HUES48 (cell line): ENCODE measurements around the gene CEP57.

ENCODE experiments used
- H3K27ac ChIP-seq: one replicate; pipeline ENCODE4 v1.7.0; 2013; ENCODE audit warnings: low read depth, low read length, inconsistent platforms
- H3K27me3 ChIP-seq: 2 replicates; pipeline ENCODE4 v1.6.1; 2013; ENCODE audit warnings: mild to moderate bottlenecking, low read length; ENCODE audit not compliant: control insufficient read depth, insufficient read depth
- H3K36me3 ChIP-seq: 2 replicates; pipeline ENCODE4 v1.6.1; 2013; ENCODE audit warnings: low read length; ENCODE audit not compliant: control insufficient read depth, insufficient read depth
- H3K4me1 ChIP-seq: 2 replicates; pipeline ENCODE4 v1.6.1; 2013; ENCODE audit warnings: mild to moderate bottlenecking, low read length; ENCODE audit not compliant: control insufficient read depth, insufficient read depth
- H3K4me3 ChIP-seq: 2 replicates; pipeline ENCODE4 v1.5.1; 2013; ENCODE audit warnings: mild to moderate bottlenecking, low read depth, low read length
- H3K9ac ChIP-seq: 2 replicates; pipeline ENCODE4 v1.6.1; 2013; ENCODE audit warnings: mild to moderate bottlenecking, low read depth, low read length, moderate library complexity
- H3K9me3 ChIP-seq: 2 replicates; pipeline ENCODE4 v1.6.1; 2013; ENCODE audit warnings: low read length; ENCODE audit not compliant: control insufficient read depth, insufficient read depth

The CEP57 gene

DNA sequence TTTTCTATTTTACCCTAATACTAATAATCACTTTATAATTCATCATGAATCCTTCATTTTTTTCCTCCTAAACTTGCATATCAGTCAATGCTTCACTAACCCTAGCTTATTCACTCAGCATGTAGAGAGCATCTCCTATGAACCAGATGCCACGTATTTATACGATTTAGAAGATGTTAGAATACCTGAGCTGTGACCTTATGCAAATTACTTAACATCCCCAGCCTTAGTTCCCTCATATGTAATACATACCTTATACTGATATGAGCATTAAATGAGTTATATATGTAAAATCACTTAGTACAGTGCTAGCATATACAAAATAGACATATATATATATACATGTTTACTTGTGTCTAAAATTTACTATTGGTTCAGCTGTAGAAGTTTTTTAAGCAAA is 9.8 kb upstream of the CEP57 start:
- H3K27me3 ChIP-seq: no peaks in the 10 kb centered on the region
- no peak overlapping the region for H3K9ac ChIP-seq
- H3K4me1 ChIP-seq: no peaks in the 10 kb centered on the region
- peaks cover 98% of the 10 kb centered on the region for H3K36me3 ChIP-seq
- H3K27ac ChIP-seq: no peak overlapping the region
- no peak overlapping the region for H3K4me3 ChIP-seq
- no peaks in the 10 kb centered on the region for H3K9me3 ChIP-seq

GRCh38 chr11:95788921-95789505 is 1.3 kb upstream of the CEP57 start:
- peak overlapping the region; percentile 99 for H3K27ac ChIP-seq
- H3K9ac ChIP-seq: peak overlapping the region; percentile 96
- no peaks in the 10 kb centered on the region for H3K9me3 ChIP-seq
- H3K27me3 ChIP-seq: no peaks in the 10 kb centered on the region
- peaks cover 14% of the 10 kb centered on the region; the same call in 1 of the 2 replicates for H3K4me1 ChIP-seq
- peak overlapping the region; percentile 82 for H3K4me3 ChIP-seq
- H3K36me3 ChIP-seq: peaks cover 38% of the 10 kb centered on the region

DNA sequence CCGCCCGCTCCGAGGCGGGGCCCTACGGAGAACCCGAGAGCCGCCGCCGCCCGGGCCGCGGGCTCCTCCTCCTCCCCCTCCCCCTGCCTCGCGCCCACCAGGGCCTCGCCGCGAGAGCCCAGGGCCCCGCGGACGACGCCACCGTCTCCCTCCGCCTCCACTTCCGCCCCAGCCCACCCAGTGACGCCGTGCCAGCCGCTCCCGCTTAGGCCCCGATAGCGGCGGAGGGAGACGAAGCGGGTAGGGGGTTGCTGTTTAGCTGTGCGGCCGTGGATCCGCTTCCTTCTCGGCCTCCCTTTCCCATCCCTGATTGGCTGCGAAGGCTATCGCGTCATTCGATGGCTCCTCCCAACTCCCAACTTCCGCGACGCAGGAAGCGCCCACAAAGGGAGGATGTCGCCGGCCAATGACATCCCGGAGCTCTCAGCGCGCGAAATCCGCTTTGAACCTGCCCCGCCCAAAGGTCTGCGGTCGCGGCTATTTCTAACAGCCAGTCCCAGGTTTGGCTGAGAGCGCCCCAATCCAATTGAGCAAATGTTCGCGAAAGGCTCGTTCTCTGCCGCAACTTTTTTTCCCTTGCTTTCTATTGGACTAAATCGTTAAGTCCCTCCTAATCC is 684 bp upstream of the CEP57 start, which contains the start of gene FAM76B:
Gene FAM76B, minus strand, starts transcription at position 277 of the 617 bp plus-strand sequence. CDS start 304 bp downstream, outside the sequence.
- Histone ChIP-seq H3K36me3 (peaks cover 34% of the 10 kb centered on the region), H3K9me3 (no peaks in the 10 kb centered on the region), H3K4me3 (peak within 1 kb of the TSS; percentile 82), H3K9ac (peak within 1 kb of the TSS; percentile 96), H3K27ac (peak within 1 kb of the TSS; percentile 99), H3K4me1 (peaks cover 18% of the 10 kb centered on the region; the same call in 1 of the 2 replicates), H3K27me3 (no peaks in the 10 kb centered on the region)

- Histone ChIP-seq H3K27me3 (no peaks in the 10 kb centered on the region), H3K4me3 (peak overlapping the region; percentile 82), H3K4me1 (peaks cover 22% of the 10 kb centered on the region; the same call in 1 of the 2 replicates), H3K9me3 (no peaks in the 10 kb centered on the region), H3K27ac (peak overlapping the region; percentile 99), H3K36me3 (peaks cover 19% of the 10 kb centered on the region), H3K9ac (peak overlapping the region; percentile 96)
Measured at GRCh38 chr11:95790933-95791708, 823 bp downstream of the CEP57 start.

DNA sequence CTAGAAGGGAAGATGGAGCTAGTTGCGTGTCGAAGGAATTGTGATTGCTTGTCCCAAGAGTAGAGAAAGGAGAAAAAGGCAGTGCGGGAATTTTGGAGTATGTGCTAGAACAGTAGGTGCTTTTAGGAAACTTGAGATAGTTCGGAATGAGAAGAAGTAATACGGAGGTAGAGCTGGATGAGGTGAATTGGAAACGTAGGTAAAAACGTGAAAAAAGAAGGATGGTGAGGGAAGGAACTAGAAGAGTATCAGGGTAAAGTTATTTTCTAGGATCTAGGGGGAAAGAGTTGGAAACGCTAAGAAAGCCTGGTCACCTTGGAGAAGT is 1.4 kb downstream of the CEP57 start:
- H3K36me3 ChIP-seq: peaks cover 14% of the 10 kb centered on the region
- peak overlapping the region; percentile 82 for H3K4me3 ChIP-seq
- peaks cover 22% of the 10 kb centered on the region; the same call in 1 of the 2 replicates for H3K4me1 ChIP-seq
- no peak overlapping the region for H3K27ac ChIP-seq
- H3K9ac ChIP-seq: peak overlapping the region; percentile 96; the same call in 1 of the 2 replicates
- H3K9me3 ChIP-seq: no peaks in the 10 kb centered on the region
- H3K27me3 ChIP-seq: no peaks in the 10 kb centered on the region

DNA sequence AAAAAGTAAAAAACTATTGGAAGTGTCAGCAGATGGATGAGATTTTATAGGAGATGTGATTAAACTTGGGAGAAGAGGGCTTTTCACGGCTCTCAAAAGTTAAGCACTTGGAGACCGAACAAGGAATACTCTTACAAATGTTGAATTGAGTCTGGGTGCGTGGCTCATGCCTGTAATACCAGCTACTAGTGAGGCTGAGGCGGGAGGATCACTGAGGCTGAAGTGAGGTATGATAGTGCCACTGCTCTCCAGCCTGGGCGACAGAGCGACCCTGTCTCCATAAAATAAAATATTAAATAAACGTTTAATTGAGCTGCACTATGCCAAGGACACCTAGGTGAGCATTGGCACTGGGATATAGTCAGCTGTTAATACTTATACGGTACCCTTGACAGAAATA is 1.9 kb downstream of the CEP57 start:
- H3K9ac ChIP-seq: no peak overlapping the region
- no peak overlapping the region for H3K27ac ChIP-seq
- H3K36me3 ChIP-seq: peaks cover 8% of the 10 kb centered on the region
- H3K4me1 ChIP-seq: peaks cover 22% of the 10 kb centered on the region; the same call in 1 of the 2 replicates
- no peaks in the 10 kb centered on the region for H3K9me3 ChIP-seq
- H3K4me3 ChIP-seq: peak overlapping the region; percentile 82; the same call in 1 of the 2 replicates
- no peaks in the 10 kb centered on the region for H3K27me3 ChIP-seq

GRCh38 chr11:95792700-95793099 is 2.4 kb downstream of the CEP57 start:
- H3K9ac ChIP-seq: no peak overlapping the region
- H3K9me3 ChIP-seq: no peaks in the 10 kb centered on the region
- no peak overlapping the region for H3K27ac ChIP-seq
- H3K36me3 ChIP-seq: peaks cover 4% of the 10 kb centered on the region
- peaks cover 22% of the 10 kb centered on the region; the same call in 1 of the 2 replicates for H3K4me1 ChIP-seq
- H3K4me3 ChIP-seq: 0 out of 2 replicates have a peak overlapping the region, but pooled peaks have one; percentile 8
- no peaks in the 10 kb centered on the region for H3K27me3 ChIP-seq

DNA sequence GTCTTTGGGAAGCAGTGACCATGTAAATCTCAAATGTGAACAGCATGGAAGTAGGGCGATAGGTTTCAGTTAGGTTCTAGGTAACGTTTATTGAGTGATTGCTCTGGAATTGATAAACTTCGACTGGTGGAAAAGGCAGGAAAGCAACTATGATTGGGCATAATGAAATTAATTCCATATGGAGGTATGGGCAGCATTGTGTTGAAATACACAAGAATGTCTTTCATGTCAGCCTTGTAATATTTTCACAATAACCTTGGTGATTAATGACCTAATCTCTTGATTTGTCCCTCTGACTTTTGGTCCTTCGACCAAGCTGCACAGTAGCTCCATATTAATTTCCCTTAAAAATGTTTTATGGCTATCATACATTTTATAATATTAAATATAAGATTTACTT is 2.8 kb downstream of the CEP57 start:
- Histone ChIP-seq H3K36me3 (no peaks in the 10 kb centered on the region; the same call in 1 of the 2 replicates), H3K4me3 (no peak overlapping the region), H3K9ac (no peak overlapping the region), H3K9me3 (no peaks in the 10 kb centered on the region), H3K4me1 (peaks cover 19% of the 10 kb centered on the region; the same call in 1 of the 2 replicates), H3K27ac (no peak overlapping the region), H3K27me3 (no peaks in the 10 kb centered on the region)

DNA sequence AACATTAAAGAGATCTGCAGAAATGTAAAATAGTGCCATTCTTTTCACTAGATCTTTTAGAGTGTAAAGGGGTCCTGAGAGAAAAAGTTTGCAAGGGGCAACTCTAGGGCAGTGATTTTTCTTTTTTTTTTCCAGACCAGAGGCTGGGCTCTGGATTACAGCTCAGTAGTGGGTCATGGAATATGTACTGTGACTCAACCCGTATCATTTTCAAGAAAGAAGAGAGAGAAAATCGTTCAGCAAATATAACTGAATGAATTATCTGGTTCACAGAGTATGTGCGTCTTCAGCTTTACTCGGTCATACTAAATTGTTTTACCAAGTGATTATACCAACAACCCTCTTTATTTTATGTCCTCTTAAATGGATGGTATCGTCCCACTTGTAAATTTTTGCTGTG is 3.8 kb downstream of the CEP57 start:
- no peak overlapping the region for H3K4me3 ChIP-seq
- peaks cover 4% of the 10 kb centered on the region for H3K36me3 ChIP-seq
- no peaks in the 10 kb centered on the region for H3K9me3 ChIP-seq
- no peak overlapping the region for H3K27ac ChIP-seq
- no peak overlapping the region for H3K9ac ChIP-seq
- H3K27me3 ChIP-seq: no peaks in the 10 kb centered on the region
- H3K4me1 ChIP-seq: peaks cover 14% of the 10 kb centered on the region; the same call in 1 of the 2 replicates

- Histone ChIP-seq H3K9me3 (no peaks in the 10 kb centered on the region), H3K27me3 (no peaks in the 10 kb centered on the region), H3K9ac (no peak overlapping the region), H3K36me3 (peaks cover 18% of the 10 kb centered on the region), H3K4me3 (no peak overlapping the region), H3K4me1 (peaks cover 14% of the 10 kb centered on the region; the same call in 1 of the 2 replicates), H3K27ac (no peak overlapping the region)
Measured at GRCh38 chr11:95795627-95796295, 5.5 kb downstream of the CEP57 start.
